SK-N-SH treated with all-trans-retinoic acid at 6 μM for 48 hours (cell line): ENCODE data around the gene OR7A5.
"Not testable (repeated sequence)": the region's sequence is repeated elsewhere in the genome, so short reads cannot be mapped to it uniquely, and the experiment has no call there.

Experiments used
- PATZ1 ChIP-seq: fragments of 250-450 bp; sonication (Bioruptor Pico); IDR thresholded peaks from 2 replicates; pipeline ENCODE4 v1.8.0; 2020; ENCODE audit warnings: mild to moderate bottlenecking, moderate library complexity, borderline replicate concordance
- POU6F1 ChIP-seq: fragments of 250-450 bp; sonication (Bioruptor Pico); IDR thresholded peaks from 2 replicates; pipeline ENCODE4 v1.8.0; 2021; ENCODE audit warnings: low read depth, mild to moderate bottlenecking, moderate library complexity, borderline replicate concordance
- PPARA ChIP-seq: fragments of 250-450 bp; sonication (Bioruptor Pico); IDR thresholded peaks from 2 replicates; pipeline ENCODE4 v1.5.0; 2020; ENCODE audit warnings: mild to moderate bottlenecking, borderline replicate concordance
- SNAI2 ChIP-seq: fragments of 250-450 bp; sonication (Bioruptor Pico); IDR thresholded peaks from 2 replicates; pipeline ENCODE4 v1.5.0; 2020; ENCODE audit warnings: mild to moderate bottlenecking, moderate library complexity
- TCF4 ChIP-seq: fragments of 250-450 bp; sonication (Bioruptor Pico); IDR thresholded peaks from 2 replicates; pipeline ENCODE4 v1.8.0; 2021; ENCODE audit warnings: mild to moderate bottlenecking, moderate library complexity, borderline replicate concordance
- TSHZ2 ChIP-seq: fragments of 250-450 bp; sonication (Bioruptor Pico); IDR thresholded peaks from 2 replicates; pipeline ENCODE4 v1.5.0; 2020; ENCODE audit warnings: mild to moderate bottlenecking, moderate library complexity
- ZFP3 ChIP-seq: fragments of 250-450 bp; sonication (Bioruptor Pico); IDR thresholded peaks from 2 replicates; pipeline ENCODE4 v1.5.0; 2020; ENCODE audit warnings: mild to moderate bottlenecking, moderate library complexity
- ZFP30 ChIP-seq: fragments of 450-650 bp; formaldehyde crosslinking; IDR thresholded peaks from 2 replicates; pipeline ENCODE4 v1.5.0; 2022; ENCODE audit warnings: mild to moderate bottlenecking, moderate library complexity
- TF ChIP-seq, protein P1 (sequence below): fragments of 250-450 bp; sonication (Bioruptor Pico); IDR thresholded peaks from 2 replicates; pipeline ENCODE4 v1.5.1; 2021; ENCODE audit warnings: mild to moderate bottlenecking, moderate library complexity

DNA sequence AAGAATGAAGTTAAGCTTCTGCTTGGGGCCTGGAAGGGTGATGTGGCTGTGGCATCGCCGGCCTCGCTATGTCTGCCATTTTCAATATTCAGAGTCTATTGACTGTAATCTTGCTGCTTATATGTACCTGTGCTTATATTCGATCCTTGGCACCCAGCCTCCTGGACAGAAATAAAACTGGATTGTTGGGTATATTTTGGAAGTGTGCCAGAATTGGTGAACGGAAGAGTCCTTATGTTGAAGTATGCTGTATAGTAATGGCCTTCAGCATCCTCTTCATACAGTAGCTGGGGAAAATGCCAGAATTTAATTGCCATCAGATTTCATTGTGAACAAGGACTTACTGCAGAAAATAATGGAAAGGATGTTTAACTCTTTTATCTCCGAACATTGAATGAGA is 42.7 kb downstream of the OR7A5 start:
- TF ChIP-seq PATZ1; POU6F1; ZFP30; TCF4; SNAI2 (CRISPR knock-in tag); TSHZ2 (CRISPR knock-in tag); PPARA (CRISPR knock-in tag); ZFP3 (CRISPR knock-in tag): not testable (repeated sequence)
- TF ChIP-seq, protein P1, sequence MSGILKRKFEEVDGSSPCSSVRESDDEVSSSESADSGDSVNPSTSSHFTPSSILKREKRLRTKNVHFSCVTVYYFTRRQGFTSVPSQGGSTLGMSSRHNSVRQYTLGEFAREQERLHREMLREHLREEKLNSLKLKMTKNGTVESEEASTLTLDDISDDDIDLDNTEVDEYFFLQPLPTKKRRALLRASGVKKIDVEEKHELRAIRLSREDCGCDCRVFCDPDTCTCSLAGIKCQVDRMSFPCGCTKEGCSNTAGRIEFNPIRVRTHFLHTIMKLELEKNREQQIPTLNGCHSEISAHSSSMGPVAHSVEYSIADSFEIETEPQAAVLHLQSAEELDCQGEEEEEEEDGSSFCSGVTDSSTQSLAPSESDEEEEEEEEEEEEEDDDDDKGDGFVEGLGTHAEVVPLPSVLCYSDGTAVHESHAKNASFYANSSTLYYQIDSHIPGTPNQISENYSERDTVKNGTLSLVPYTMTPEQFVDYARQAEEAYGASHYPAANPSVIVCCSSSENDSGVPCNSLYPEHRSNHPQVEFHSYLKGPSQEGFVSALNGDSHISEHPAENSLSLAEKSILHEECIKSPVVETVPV (CRISPR knock-in tag), result not testable (repeated sequence)
